ENCODE data around the gene IGSF23. TPM values are rescaled to one million over a fixed set of nuclear protein-coding genes. Genes with fewer than 3 reads are reported as not detected.

Gene IGSF23
- total and polyA plus RNA-seq, 4 donors, result 0.47 to 11.4 (median 3.3) TPM

- TF ChIP-seq ZBTB33 (IDR thresholded peaks at IDR 0.05) (no peak), ATF3 (IDR thresholded peaks at IDR 0.05) (no peak), EGR1 (IDR thresholded peaks at IDR 0.05; ENCODE audit: low read depth in 2 of 2) (no peak)
Measured at GRCh38 chr19:44642377-44642776, 29.0 kb downstream of the IGSF23 start (continued).

GRCh38 chr19:44643605-44644401, 30.4 kb downstream of the IGSF23 start, which contains the start of gene PVR:
PVR (plus strand) TSS chr19:44643910; CDS start chr19:44644097, 187 bp downstream.
- under 1% methylated on average over 70 of the region's 70 CpGs for WGBS
- no peaks in the 10 kb centered on the region for H3K27me3 ChIP-seq (ENCODE audit: control insufficient read depth in 4 of 4, insufficient read depth in 4 of 4, low read length in 3 of 4)
- H3K4me3 ChIP-seq (ENCODE audit: low read depth in 1 of 3, low read length in 3 of 3), result peak within 1 kb of the TSS; percentile 72 to 92 (median 77)
- peak within 1 kb of the TSS; percentile 97 to 99 for H3K27ac ChIP-seq (ENCODE audit: low read depth in 1 of 2, low read length in 2 of 2)
- peaks cover 0 to 15% (median 3%) of the 10 kb centered on the region in 4 donors for H3K36me3 ChIP-seq (ENCODE audit: control insufficient read depth in 4 of 4, insufficient read depth in 3 of 4, low read depth in 1 of 4, low read length in 3 of 4)
- peak; percentile 68 for DNase-seq (ENCODE audit: low spot score)
- peaks cover 5 to 43% (median 32%) of the 10 kb centered on the region in 4 donors for H3K4me1 ChIP-seq (ENCODE audit: control insufficient read depth in 4 of 4, insufficient read depth in 4 of 4, low read length in 3 of 4)
- H3K9me3 ChIP-seq (ENCODE audit: control insufficient read depth in 4 of 4, low read length in 3 of 4), result no peaks in the 10 kb centered on the region
- TF ChIP-seq TAF1 (conservative IDR thresholded peaks at IDR 0.05) (no peak), RAD21 (IDR thresholded peaks at IDR 0.05) (peak in 1 of 2 donors; percentile 3), EGR1 (IDR thresholded peaks at IDR 0.05; ENCODE audit: low read depth in 2 of 2) (no peak), SP1 (IDR thresholded peaks at IDR 0.05) (no peak), JUND (IDR thresholded peaks at IDR 0.05) (no peak), FOXA2 (IDR thresholded peaks at IDR 0.05) (no peak), RXRA (IDR thresholded peaks at IDR 0.05) (no peak), GABPA (IDR thresholded peaks at IDR 0.05 in 1 of 2, conservative IDR thresholded peaks at IDR 0.05 in 1 of 2) (no peak), REST (IDR thresholded peaks at IDR 0.05) (peak; percentile 28), HNF4A (conservative IDR thresholded peaks at IDR 0.05) (no peak), ZBTB33 (IDR thresholded peaks at IDR 0.05) (no peak), MAX (IDR thresholded peaks at IDR 0.05) (no peak), ATF3 (IDR thresholded peaks at IDR 0.05) (no peak), HNF4G (IDR thresholded peaks at IDR 0.05) (no peak)
- peak within 1 kb of the TSS; percentile 82 to 84 for H3K9ac ChIP-seq (ENCODE audit: low read depth in 1 of 2, low read length in 2 of 2)

Data from liver (tissue), 9 donors.